ENCODE results near the gene ZSCAN29.

GRCh38 chr15:43376017-43376705 is 5.3 kb upstream of the ZSCAN29 start:
- no peak for TF ChIP-seq KDM1A (IDR thresholded peaks at IDR 0.05; ENCODE audit: borderline replicate concordance)
- TF ChIP-seq EGR1 (IDR thresholded peaks at IDR 0.05; ENCODE audit: borderline replicate concordance in 1 of 2, low read depth in 2 of 2, low read length in 2 of 2): no peak
- no peak for TF ChIP-seq NFYB (IDR thresholded peaks at IDR 0.05; ENCODE audit: insufficient read depth, low read depth, low read length)
